HUES64 (cell line): ENCODE measurements around the gene IGSF9B. TPM values are rescaled to one million over a fixed set of nuclear protein-coding genes. Genes with fewer than 3 reads are reported as not detected.
A peak's percentile ranks its signal among the peaks of the same experiment; 100 is the strongest.
"Not testable (repeated sequence)": the region's sequence is repeated elsewhere in the genome, so short reads cannot be mapped to it uniquely, and the experiment has no call there.

Source experiments
- H3K27ac ChIP-seq: 2 replicates; pipeline ENCODE4 v1.7.0; 2013; ENCODE audit warnings: low read depth, low read length, inconsistent platforms
- H3K27me3 ChIP-seq: 2 replicates; pipeline ENCODE4 v1.6.1; 2013; ENCODE audit warnings: mild to moderate bottlenecking, low read length; ENCODE audit not compliant: insufficient read depth
- H3K36me3 ChIP-seq: 2 replicates; pipeline ENCODE4 v1.6.1; 2013; ENCODE audit warnings: mild to moderate bottlenecking, low read length; ENCODE audit not compliant: insufficient read depth
- H3K4me1 ChIP-seq: 2 replicates; pipeline ENCODE4 v1.6.1; 2013; ENCODE audit warnings: mild to moderate bottlenecking, low read length, moderate library complexity; ENCODE audit not compliant: insufficient read depth
- H3K4me3 ChIP-seq: 2 replicates; pipeline ENCODE4 v1.5.1; 2013; ENCODE audit warnings: mild to moderate bottlenecking, low read length, moderate library complexity
- H3K9ac ChIP-seq: 2 replicates; pipeline ENCODE4 v1.6.1; 2013; ENCODE audit warnings: mild to moderate bottlenecking, low read depth, low read length
- H3K9me3 ChIP-seq: 2 replicates; pipeline ENCODE4 v1.6.1; 2013; ENCODE audit warnings: low read depth, low read length; ENCODE audit not compliant: insufficient read depth
- WGBS: fragments of 150-250, 120-280 bp; methylation state at CpG from one replicate; pipeline ENCODE4 v1.1.7; 2013; ENCODE audit warnings: missing lambda C conversion rate; 5-methylcytosine and 5-hydroxymethylcytosine counted together
- polyA plus RNA-seq, 2 experiments: library from polyadenylated mRNA; stranded (reverse); fragments of 50-300 nt; gene quantifications; one replicate each; pipeline ENCODE4 v1.2.3, GENCODE V29; 2013

The IGSF9B gene, protein sequence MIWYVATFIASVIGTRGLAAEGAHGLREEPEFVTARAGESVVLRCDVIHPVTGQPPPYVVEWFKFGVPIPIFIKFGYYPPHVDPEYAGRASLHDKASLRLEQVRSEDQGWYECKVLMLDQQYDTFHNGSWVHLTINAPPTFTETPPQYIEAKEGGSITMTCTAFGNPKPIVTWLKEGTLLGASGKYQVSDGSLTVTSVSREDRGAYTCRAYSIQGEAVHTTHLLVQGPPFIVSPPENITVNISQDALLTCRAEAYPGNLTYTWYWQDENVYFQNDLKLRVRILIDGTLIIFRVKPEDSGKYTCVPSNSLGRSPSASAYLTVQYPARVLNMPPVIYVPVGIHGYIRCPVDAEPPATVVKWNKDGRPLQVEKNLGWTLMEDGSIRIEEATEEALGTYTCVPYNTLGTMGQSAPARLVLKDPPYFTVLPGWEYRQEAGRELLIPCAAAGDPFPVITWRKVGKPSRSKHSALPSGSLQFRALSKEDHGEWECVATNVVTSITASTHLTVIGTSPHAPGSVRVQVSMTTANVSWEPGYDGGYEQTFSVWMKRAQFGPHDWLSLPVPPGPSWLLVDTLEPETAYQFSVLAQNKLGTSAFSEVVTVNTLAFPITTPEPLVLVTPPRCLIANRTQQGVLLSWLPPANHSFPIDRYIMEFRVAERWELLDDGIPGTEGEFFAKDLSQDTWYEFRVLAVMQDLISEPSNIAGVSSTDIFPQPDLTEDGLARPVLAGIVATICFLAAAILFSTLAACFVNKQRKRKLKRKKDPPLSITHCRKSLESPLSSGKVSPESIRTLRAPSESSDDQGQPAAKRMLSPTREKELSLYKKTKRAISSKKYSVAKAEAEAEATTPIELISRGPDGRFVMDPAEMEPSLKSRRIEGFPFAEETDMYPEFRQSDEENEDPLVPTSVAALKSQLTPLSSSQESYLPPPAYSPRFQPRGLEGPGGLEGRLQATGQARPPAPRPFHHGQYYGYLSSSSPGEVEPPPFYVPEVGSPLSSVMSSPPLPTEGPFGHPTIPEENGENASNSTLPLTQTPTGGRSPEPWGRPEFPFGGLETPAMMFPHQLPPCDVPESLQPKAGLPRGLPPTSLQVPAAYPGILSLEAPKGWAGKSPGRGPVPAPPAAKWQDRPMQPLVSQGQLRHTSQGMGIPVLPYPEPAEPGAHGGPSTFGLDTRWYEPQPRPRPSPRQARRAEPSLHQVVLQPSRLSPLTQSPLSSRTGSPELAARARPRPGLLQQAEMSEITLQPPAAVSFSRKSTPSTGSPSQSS (N-terminal part only)
- polyA plus RNA-seq (2013, experiment 1 of 2) = 14.6 TPM
- polyA plus RNA-seq (2013, experiment 2 of 2) = 15.3 TPM

DNA sequence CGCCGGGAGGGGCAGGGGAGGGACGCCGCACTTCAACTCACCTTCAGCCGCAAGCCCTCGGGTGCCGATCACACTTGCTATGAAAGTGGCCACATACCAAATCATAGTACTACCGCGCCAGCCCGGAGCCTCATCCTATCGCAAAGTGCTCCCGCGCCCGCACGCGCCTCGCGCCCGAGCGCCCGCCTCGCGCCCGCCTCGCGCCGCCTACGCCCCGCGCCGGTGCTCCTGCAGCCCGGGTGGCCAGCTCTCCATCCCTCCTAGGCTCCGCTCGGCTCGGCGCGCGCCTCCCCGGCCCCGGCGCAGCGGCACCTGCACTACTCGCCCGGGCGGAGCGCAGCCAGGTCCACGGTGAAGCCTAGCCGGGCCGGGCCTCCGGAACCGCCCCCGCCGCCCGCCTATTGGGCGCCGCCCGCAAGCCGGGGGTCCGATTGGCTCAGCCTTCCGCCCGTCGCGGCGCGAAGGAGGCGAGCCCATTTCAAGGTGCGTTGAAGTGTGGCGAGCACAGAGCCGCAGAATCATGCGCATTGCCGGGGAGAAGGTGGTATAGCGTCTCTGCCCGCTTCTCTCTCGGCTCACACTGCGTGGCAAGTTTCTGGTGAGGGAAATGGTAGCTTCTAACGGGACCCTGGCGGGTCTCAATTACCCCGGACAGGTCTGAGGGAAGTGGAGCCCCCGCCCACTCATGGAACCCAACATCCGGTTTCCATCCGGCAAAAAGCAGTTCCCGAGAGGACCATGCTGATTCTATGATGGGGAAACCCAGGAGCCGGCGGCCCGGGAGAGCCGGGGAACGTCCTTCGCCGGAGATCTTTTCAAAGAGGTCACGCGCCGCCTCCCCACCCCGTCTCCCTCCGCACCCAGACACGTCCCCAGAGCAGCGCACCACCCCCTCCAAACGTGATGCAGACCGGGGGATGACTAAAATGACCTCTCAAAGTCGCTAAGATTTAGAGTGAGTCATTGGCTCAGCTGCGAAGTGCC is at the start of gene IGSF9B:
IGSF9B (minus strand) TSS at position 319 of the 984 bp plus-strand sequence; CDS start at position 105, 214 bp downstream.
- WGBS = under 1% methylated on average over 100 of the region's 100 CpGs
- Histone ChIP-seq H3K27me3 (peaks cover 38% of the 10 kb centered on the region), H3K36me3 (no peaks in the 10 kb centered on the region), H3K9me3 (no peaks in the 10 kb centered on the region), H3K27ac (no peak within 1 kb of the TSS), H3K9ac (peak within 1 kb of the TSS; percentile 48), H3K4me3 (peak within 1 kb of the TSS; percentile 99), H3K4me1 (peaks cover 23% of the 10 kb centered on the region)

GRCh38 chr11:134004496-134005172 is 47.9 kb upstream of the IGSF9B start:
- Histone ChIP-seq H3K4me3 (no peak overlapping the region), H3K27ac (no peak overlapping the region), H3K4me1 (peaks cover 6% of the 10 kb centered on the region), H3K36me3 (no peaks in the 10 kb centered on the region), H3K9ac (no peak overlapping the region), H3K27me3 (no peaks in the 10 kb centered on the region), H3K9me3 (no peaks in the 10 kb centered on the region)
- WGBS = 83% methylated on average over 10 of the region's 10 CpGs

GRCh38 chr11:134003792-134004495 is 47.2 kb upstream of the IGSF9B start:
- no peak overlapping the region for H3K4me3 ChIP-seq
- no peaks in the 10 kb centered on the region for H3K36me3 ChIP-seq
- peaks cover 6% of the 10 kb centered on the region for H3K4me1 ChIP-seq
- no peak overlapping the region for H3K9ac ChIP-seq
- H3K27me3 ChIP-seq = no peaks in the 10 kb centered on the region
- H3K9me3 ChIP-seq = no peaks in the 10 kb centered on the region
- H3K27ac ChIP-seq = no peak overlapping the region
- 95% methylated on average over 9 of the region's 9 CpGs for WGBS

- H3K4me1 ChIP-seq, H3K9ac ChIP-seq, H3K36me3 ChIP-seq, H3K27me3 ChIP-seq, H3K4me3 ChIP-seq, H3K27ac ChIP-seq, H3K9me3 ChIP-seq: not testable (repeated sequence)
- 96% methylated on average over 37 of the region's 37 CpGs for WGBS
These were observed 46.1 kb upstream of the IGSF9B start for GRCh38 chr11:134002819-134003218.

- H3K27me3 ChIP-seq, H3K27ac ChIP-seq, H3K9ac ChIP-seq, H3K4me1 ChIP-seq, H3K36me3 ChIP-seq, H3K4me3 ChIP-seq, H3K9me3 ChIP-seq: not testable (repeated sequence)
- 95% methylated on average over 10 of the region's 10 CpGs for WGBS
These were observed 45.6 kb upstream of the IGSF9B start for GRCh38 chr11:134002338-134002737.

- Histone ChIP-seq H3K4me1 (no peaks in the 10 kb centered on the region), H3K4me3 (no peak overlapping the region), H3K9me3 (no peaks in the 10 kb centered on the region), H3K27ac (no peak overlapping the region), H3K9ac (no peak overlapping the region), H3K27me3 (no peaks in the 10 kb centered on the region; the same call in 1 of the 2 replicates), H3K36me3 (no peaks in the 10 kb centered on the region)
- WGBS = 94% methylated on average over 6 of the region's 6 CpGs
These were observed 44.8 kb upstream of the IGSF9B start for GRCh38 chr11:134001596-134001995.

GRCh38 chr11:134001088-134001487 is 44.3 kb upstream of the IGSF9B start:
- Histone ChIP-seq H3K4me3 (no peak overlapping the region), H3K27me3 (no peaks in the 10 kb centered on the region; the same call in 1 of the 2 replicates), H3K4me1 (no peaks in the 10 kb centered on the region), H3K27ac (no peak overlapping the region), H3K36me3 (no peaks in the 10 kb centered on the region), H3K9me3 (no peaks in the 10 kb centered on the region), H3K9ac (no peak overlapping the region)
- 89% methylated on average over 6 of the region's 6 CpGs for WGBS

- Histone ChIP-seq H3K9ac (no peak overlapping the region), H3K9me3 (no peaks in the 10 kb centered on the region), H3K27me3 (no peaks in the 10 kb centered on the region; the same call in 1 of the 2 replicates), H3K36me3 (no peaks in the 10 kb centered on the region), H3K27ac (no peak overlapping the region), H3K4me3 (no peak overlapping the region), H3K4me1 (no peaks in the 10 kb centered on the region)
- WGBS = 87% methylated on average over 11 of the region's 11 CpGs
These were observed 42.6 kb upstream of the IGSF9B start for GRCh38 chr11:133999355-133999754.

- H3K36me3 ChIP-seq = no peaks in the 10 kb centered on the region
- H3K4me1 ChIP-seq = no peaks in the 10 kb centered on the region
- 94% methylated on average over 5 of the region's 5 CpGs for WGBS
- H3K4me3 ChIP-seq = no peak overlapping the region
- no peak overlapping the region for H3K27ac ChIP-seq
- H3K9me3 ChIP-seq = no peaks in the 10 kb centered on the region
- no peak overlapping the region for H3K9ac ChIP-seq
- H3K27me3 ChIP-seq = no peaks in the 10 kb centered on the region; the same call in 1 of the 2 replicates
These were observed 40.8 kb upstream of the IGSF9B start for GRCh38 chr11:133997554-133997953.
